GM21515 (cell line): Measurements from ENCODE around the gene SLF2.

Experiments used
- ATAC-seq: cut with Tn5 transposase; IDR thresholded peaks from one replicate; pipeline ENCODE4 v1.9.1; 2021; ENCODE audit not compliant: unreplicated experiment

SLF2 gene

GRCh38 chr10:100998991-100999741 is 86.4 kb downstream of the SLF2 start:
- peak; percentile 45 for ATAC-seq

DNA sequence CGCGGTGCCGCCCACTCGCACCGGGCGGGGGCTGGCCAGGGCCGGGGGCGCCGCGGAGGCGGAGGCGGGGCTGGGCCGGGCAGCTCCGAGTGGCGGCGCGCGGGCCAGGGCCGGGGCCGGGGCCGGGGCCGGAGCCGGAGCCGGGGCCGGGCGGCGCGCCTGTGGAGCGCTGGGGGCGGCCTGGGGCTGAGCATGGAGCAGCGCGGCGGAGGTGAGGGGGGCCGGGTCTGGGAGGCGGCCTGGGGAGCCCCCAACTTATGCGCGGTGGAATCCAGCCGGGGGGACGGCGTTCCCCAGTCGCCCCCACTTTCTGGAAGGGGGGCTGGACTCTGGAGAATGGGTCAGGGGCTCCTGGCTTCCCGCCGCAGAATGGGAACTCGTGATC is 87.0 kb downstream of the SLF2 start, which contains the start of gene LZTS2:
LZTS2 (plus strand) TSS at position 67 of the 385 bp plus-strand sequence. CDS start 2,731 bp downstream, outside the sequence.
- ATAC-seq = peak; percentile 7

GRCh38 chr10:101000127-101000914 is 87.6 kb downstream of the SLF2 start:
- ATAC-seq = no peak

DNA sequence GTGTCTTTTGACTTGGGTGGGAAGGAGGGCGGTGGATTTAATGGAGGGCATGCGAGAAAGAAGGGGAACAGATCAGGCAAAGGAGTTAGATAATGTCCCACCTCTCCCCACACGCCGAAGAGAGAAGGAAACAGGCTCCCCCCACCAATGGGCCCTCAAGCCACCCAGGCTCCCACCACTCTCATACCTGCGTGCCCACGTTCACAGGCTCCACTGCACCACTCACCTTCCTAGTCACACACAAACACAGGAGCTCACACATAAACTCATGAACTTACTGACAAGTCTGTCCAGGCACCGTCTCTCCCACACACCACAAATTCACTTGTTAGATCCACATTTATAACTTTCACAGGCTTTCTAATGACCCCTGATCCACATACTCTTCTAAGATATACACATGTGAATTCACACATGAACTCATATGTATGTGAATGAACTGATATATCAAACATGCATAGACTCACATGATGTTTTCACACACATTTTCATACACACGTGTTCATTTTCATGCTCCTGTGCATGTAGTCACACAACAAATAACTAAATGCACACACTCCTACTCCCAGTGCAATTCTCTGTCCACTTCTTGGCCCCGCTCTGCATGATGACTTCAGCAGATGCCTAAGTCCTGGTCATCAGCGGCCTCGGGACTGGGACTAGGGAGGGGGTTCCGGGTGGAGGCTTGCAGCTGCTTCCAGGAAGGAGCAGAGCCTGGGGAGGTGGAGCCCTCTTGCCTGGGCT is 88.3 kb downstream of the SLF2 start:
- ATAC-seq = no peak

- no peak for ATAC-seq
Observed at GRCh38 chr10:101001659-101002035, 88.9 kb downstream of the SLF2 start.

GRCh38 chr10:101002456-101002855 is 89.7 kb downstream of the SLF2 start:
- no peak for ATAC-seq

GRCh38 chr10:101003639-101004206 is 91.0 kb downstream of the SLF2 start:
- ATAC-seq = no peak

DNA sequence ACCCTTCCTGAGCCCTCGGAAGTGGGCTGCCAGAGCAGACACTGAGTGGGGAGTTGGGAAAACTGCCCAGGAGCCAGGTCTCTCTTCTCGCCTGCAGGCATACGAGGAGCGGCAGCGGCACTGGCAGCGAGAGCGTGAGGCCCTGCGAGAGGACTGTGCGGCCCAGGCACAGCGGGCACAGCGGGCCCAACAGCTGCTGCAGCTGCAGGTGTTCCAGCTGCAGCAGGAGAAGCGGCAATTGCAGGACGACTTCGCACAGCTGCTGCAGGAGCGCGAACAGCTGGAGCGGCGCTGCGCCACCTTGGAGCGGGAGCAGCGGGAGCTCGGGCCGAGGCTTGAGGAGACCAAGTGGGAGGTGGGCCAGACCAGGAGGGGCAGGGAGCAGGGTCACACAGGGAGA is 92.6 kb downstream of the SLF2 start:
- ATAC-seq = no peak

- ATAC-seq = no peak
Observed at GRCh38 chr10:101005869-101006567, 93.3 kb downstream of the SLF2 start.

DNA sequence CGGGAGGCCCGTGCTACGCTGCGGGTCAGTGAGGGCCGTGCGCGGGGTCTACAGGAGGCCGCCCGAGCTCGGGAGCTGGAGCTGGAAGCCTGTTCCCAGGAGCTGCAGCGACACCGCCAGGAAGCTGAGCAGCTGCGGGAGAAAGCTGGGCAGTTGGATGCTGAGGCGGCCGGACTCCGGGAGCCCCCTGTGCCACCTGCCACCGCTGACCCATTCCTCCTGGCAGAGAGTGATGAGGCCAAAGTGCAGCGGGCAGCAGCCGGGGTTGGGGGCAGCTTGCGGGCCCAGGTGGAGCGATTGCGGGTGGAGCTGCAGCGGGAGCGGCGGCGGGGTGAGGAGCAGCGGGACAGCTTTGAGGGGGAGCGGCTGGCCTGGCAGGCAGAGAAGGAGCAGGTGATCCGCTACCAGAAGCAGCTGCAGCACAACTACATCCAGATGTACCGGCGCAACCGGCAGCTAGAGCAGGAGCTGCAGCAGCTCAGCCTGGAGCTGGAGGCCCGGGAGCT is 93.9 kb downstream of the SLF2 start:
- no peak for ATAC-seq

DNA sequence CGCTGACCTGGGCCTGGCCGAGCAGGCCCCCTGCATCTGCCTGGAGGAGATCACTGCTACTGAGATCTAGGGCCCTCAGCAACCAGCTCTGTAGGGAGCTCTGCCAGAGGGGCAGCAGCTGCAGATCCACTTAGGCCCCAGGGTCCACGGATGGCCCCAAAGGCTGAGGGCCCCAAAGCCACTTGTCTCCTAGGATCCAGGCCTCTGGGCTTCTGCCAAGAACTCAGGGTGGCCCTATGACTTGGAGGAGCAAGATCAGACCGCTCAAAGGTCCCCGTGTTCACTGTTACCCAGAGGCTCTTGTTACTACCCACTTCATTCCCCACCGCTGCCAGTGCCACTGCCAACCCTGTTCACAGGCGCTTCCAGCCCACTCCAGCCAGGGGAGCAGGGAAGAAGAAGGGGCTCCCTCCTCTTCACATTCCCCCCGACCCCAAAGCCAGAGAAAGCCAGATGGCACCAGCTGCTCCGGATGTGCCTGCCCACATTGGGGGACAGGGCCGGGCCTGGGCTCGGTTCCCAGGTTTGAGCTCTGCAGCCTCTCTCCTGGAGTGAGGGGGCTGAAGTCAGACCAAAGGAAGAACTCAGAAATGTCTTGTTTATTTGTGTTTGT is 94.4 kb downstream of the SLF2 start:
- no peak for ATAC-seq

DNA sequence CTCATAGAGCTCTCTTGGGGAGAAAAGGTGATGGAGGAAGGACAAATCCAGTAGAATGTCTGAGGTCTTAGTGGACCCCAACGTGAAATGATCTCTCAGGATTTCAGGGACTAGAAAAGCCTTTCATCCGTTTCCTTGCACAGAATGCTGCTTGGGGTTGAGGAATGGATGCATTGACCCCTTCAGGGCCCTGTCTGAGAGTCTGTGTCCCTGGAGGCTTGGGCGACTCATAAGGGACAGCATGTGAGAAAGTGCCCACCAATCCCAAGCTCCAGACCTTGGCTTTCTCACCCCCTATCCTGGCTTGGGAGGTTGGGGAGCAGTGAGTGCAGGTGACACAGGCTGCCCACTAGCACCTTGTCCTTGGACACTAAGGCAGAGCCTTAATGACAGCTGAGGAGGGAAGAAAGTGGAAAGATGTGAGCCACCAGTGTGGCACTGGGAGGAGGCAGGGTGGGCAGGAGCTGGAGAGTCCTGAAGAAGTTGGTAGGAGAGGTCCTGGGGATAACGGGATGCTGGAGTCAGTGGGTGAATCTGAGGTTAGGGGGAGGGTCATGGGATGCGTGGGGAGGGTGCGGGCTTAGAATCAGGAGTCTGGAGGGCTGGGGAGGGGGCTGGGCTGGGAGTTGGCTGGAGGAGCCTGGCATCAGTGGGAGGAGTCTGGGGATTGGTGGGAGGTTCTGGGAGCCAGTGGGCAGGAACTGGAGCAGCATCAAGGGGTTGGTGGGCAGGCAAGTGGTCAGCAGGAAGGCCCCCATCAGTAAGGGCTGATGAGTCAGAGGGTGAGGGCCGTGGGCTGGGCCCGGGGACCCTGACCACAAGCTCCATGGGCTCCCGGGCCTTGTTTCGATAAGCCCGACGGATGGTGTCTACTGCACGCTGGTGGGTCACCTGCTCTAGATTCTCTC is 95.4 kb downstream of the SLF2 start:
- no peak for ATAC-seq

DNA sequence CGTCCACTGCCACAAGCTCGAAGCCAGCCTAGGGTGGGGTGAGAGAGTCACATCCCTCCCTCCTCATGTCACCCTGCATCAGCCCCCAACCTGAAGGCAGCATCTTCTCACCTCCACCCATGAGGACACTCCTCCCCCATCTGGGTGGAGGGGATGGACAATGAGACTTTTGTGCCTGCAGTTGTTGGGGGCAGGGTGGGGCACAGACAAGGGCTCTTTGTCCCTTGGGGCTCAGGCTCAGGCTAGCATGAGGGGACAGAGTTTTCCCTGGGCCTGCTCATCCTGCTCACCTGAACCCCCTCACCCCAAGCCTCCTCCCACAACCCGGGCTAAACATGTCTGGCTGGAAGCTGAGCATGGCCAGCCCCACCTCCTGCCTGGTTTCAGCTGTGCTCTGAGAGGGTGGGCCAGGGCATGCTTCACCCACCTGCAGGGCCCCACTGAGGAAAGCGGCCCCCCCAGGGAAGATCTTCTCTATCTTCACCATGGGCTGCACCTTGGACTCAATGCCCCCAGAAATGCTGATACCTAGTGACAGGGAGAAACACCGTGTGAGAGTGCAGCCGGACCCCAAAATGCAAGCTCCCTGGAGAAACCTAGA is 96.2 kb downstream of the SLF2 start:
- ATAC-seq = no peak

GRCh38 chr10:101010329-101010728 is 97.6 kb downstream of the SLF2 start:
- no peak for ATAC-seq

DNA sequence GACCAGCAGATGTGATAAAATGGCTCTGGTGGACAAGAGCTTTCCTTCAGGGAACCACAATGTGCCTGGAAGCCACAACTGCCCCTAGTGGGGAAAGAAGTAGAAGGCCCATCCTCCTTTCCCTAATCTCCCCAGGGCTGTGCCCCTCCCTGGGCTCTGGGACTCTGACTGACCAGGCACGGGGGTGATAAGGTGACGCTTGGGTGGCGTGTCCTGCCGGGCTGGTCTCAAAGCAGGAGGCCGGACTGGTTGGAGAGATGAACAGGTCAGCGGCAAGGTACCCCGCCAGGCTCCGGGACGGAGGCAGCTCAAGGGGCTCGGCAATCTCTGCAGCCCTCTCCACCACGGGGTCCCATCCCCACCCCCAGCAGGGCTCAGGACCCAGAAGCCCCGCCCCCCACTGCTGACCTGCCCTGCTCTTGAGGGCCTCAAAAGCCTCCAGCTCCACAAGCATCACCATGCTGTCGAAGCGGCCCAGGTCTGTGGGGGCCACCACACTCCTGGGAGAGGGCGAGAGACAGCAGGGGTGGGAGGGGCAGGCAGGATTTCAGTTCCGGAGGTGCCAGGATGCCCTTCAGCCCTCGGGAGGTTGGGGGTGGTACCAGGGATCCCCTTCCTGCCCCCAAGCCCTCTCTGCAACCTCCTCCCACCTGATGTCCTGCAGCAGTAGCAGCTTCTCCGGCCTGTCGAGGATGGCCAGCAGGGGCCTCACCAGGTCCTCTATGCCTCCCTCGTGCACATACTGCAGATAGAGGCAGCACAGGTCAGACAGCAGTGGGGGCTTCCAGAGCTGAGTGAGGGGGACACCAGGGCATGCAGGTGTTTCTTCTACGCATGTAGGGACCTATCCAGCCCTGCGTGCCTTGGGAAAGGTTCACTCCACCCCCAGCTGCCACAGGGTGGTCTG is 99.0 kb downstream of the SLF2 start:
- ATAC-seq = no peak

DNA sequence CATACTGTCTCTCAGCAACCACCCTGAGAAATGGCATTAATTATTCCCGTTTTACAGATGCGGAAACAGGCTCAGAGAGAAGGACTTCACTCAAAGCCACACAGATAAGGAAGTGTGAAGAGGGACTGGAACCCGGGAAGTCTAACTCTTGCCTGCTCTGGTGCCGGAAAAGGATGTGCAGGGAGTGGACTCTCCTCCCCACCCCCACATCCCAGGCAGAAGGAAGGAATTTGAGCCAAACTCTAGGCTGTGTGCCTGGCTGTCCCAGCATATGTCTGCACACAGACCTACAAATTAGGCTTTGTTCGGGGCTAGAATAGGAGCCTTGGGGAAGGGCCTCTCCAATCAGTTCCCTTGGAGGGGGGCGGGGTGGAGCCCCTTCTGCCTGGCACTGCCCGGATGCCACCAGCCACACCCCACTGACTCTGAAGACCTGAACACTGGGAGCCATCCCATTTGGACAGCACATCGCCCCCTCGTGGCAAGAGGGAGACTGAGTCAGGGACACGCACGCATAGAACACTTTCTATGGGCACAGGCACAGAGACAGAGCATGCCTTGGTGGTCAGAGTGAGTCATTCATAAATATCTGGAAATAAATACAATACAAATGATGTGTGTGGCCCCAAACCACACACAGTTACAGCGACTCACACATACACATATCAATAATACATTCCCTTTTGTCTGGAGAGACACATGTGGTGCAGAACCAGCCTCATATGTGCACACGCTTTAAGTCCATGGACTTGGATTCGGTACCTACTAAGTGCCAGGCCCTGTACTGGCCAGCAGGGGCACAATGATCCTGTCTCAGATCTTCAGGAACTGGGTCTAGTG is 100.0 kb downstream of the SLF2 start:
- ATAC-seq = peak; percentile 70

DNA sequence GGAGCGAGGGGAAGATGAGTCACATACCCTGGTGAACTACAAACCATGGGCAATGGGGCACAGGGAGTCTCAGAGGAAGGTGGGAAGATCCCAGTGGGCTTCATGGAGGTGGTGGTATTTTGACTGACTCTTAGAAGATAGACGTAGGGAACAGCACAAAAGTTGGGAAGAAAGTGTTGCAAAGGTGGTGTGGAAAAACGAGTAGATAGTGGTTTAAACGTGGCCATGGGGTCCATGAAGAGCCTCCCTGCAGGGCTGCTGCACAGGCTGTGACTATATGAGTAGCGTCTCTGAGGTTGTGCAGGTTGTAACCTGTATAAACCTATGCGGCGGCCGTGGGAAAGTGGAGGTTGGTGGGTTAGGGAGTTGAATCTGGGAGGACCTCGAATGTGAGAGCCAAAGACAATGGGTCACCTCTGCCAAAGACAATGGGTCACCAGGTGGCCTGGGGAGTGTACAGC is 100.6 kb downstream of the SLF2 start:
- ATAC-seq = no peak
